Stimulated activated naive B cell treated with anti-CD40 and anti-IgM and Interleukin-4, amounts not matched to agents 10 μg/mL and 1 μg/mL and 100 μg/mL, for 72 hours (primary cell): ENCODE data around the gene DLL4.
"Not testable (repeated sequence)": the region's sequence is repeated elsewhere in the genome, so short reads cannot be mapped to it uniquely, and the experiment has no call there.

ENCODE experiments used
- ATAC-seq, 2 donors: fragments of 150-1000 bp; cut with Tn5 transposase; replicated peaks; 2 replicates each; pipeline ENCODE4 v1.10.0; 2021; ENCODE audit warnings: moderate library complexity in 1 of 2
- DNase-seq: peaks from one replicate; pipeline ENCODE4 v3.0.0; 2021
- H3K27ac Mint-ChIP-seq: one replicate; pipeline ENCODE4 v1.8.0; 2022; ENCODE audit warnings: mild to moderate bottlenecking, mixed read lengths
- H3K27me3 Mint-ChIP-seq, 2 donors: one replicate each; pipeline ENCODE4 v1.8.0; 2022; ENCODE audit warnings: mixed read lengths in 2 of 2
- H3K36me3 Mint-ChIP-seq, 2 donors: one replicate each; pipeline ENCODE4 v1.8.0; 2022; ENCODE audit warnings: mixed read lengths in 2 of 2, mild to moderate bottlenecking in 1 of 2
- H3K4me1 Mint-ChIP-seq, 2 donors: one replicate each; pipeline ENCODE4 v1.8.0; 2022; ENCODE audit warnings: mixed read lengths in 2 of 2, mild to moderate bottlenecking in 1 of 2
- H3K4me3 Mint-ChIP-seq, 2 donors: one replicate each; pipeline ENCODE4 v1.8.0; 2022; ENCODE audit warnings: mild to moderate bottlenecking in 2 of 2, mixed read lengths in 2 of 2, moderate library complexity in 1 of 2
- H3K9me3 Mint-ChIP-seq, 2 donors: one replicate each; pipeline ENCODE4 v1.8.0; 2022; ENCODE audit warnings: mixed read lengths in 2 of 2, mild to moderate bottlenecking in 1 of 2

DLL4 gene

GRCh38 chr15:40960925-40961324 lies 31.8 kb downstream of the DLL4 start:
- no peaks in the 10 kb centered on the region for H3K27me3 Mint-ChIP-seq
- no peak overlapping the region for H3K4me3 Mint-ChIP-seq
- peaks cover 13 to 17% of the 10 kb centered on the region in 2 donors for H3K4me1 Mint-ChIP-seq
- ATAC-seq (no peak), DNase-seq (no peak)
- no peak overlapping the region for H3K27ac Mint-ChIP-seq
- H3K36me3 Mint-ChIP-seq = peaks cover 3 to 5% of the 10 kb centered on the region in 2 donors
- no peaks in the 10 kb centered on the region for H3K9me3 Mint-ChIP-seq

DNA sequence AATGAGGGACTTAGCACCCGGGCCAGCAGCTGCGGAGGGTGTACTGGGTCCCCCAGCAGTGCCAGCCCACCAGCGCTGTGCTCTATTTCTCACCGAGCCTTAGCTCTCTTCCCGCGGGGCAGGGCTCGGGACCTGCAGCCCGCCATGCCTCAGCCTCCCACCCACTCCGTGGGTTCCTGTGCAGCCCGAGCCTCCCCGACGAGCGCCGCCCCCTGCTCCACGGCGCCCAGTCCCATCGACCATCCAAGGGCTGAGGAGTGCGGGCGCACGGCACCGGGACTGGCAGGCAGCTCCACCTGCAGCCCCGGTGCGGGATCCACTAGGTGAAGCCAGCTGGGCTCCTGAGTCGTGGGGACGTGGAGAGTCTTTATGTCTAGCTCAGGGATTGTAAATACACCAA lies 32.6 kb downstream of the DLL4 start:
- not testable (repeated sequence) for DNase-seq, H3K36me3 Mint-ChIP-seq, H3K9me3 Mint-ChIP-seq, H3K27me3 Mint-ChIP-seq, H3K27ac Mint-ChIP-seq, H3K4me3 Mint-ChIP-seq, ATAC-seq
- peaks cover 13 to 17% of the 10 kb centered on the region in 2 donors for H3K4me1 Mint-ChIP-seq

DNA sequence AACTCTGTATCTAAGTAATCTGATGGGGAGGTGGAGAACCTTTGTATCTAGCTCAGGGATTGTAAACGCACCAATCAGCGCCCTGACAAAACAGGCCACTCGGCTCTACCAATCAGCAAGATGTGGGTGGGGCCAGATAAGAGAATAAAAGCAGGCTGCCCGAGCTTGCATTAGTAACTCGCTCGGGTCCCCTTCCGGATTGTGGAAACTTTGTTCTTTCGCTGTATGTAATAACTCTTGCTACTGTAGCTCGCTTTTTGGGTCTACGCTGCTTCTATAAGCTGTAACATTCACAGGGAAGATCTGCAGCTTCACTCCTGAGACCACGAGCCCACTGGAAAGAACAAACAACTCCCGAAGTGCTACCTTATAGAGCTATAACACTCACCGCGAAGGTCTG lies 33.2 kb downstream of the DLL4 start:
- not testable (repeated sequence) for H3K27ac Mint-ChIP-seq, H3K9me3 Mint-ChIP-seq, ATAC-seq

DNA sequence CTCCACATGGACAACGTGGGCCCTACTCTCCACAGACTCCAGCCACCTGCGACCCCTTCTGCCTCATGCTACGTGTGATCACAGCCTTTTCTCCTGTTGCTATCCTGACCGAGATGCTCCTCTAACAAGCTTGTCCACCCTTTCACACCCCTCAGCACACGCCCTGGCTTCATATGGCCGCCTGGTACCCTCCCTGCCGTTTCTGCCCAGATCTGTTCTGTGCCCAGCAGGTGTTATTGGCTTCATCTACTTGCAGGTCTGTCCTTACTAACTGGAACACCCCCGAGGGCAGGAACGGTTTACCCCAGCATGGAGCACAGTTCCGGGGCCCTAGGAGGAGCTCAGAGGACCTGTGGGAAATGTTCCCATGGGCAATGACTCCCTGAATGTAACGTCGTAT lies 34.1 kb downstream of the DLL4 start:
- Mint-ChIP-seq H3K36me3 (no peaks in the 10 kb centered on the region), H3K9me3 (no peaks in the 10 kb centered on the region), H3K4me1 (peaks cover 13 to 17% of the 10 kb centered on the region in 2 donors), H3K27ac (no peak overlapping the region), H3K27me3 (no peaks in the 10 kb centered on the region), H3K4me3 (no peak overlapping the region)
- ATAC-seq (no peak), DNase-seq (no peak)

More for the DNA sequence above, 33.2 kb downstream of the DLL4 start:
- not testable (repeated sequence) for DNase-seq, H3K27me3 Mint-ChIP-seq, H3K4me3 Mint-ChIP-seq, H3K36me3 Mint-ChIP-seq
- H3K4me1 Mint-ChIP-seq = peaks cover 13 to 17% of the 10 kb centered on the region in 2 donors

DNA sequence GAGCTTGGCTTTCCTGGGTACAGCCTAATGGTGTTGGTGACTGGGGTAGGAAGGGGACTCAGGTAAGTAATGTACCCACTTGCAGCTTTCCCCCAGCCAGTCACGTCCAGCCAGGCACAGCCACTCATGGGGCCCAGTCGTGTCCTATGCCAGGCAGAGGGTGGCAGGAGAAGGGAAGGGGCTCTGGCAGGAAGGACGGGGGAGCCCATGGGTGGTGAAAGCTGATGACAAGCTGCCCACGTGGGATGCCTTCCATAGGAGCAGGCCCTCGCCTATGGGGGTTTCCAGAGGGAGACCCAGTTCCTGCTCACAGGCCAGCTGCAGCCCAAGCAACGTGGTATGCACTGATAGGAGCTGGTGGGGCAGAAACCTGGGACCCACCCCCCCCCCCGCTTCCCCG lies 34.9 kb downstream of the DLL4 start:
- no peak for DNase-seq
- peaks cover 13% of the 10 kb centered on the region in 2 donors for H3K4me1 Mint-ChIP-seq

DNA sequence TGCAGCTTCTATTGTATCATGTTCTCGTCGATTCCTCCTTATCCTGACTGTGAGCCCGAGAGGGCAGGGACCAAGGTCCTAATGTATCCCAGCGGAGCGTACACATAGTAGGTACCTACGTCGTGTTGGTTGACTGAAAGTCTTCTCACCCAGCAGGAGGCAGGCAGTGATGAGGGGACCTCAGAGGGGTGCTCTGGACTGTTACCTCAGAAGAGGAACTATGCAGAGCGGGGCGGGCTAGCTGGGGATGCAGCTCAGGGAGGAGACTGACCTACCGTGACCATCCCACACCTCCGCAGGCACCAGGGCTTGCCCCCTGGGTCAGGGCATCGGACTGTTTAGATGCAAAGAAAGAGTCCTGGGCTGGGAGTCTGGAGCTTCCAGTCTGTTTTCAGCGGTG lies 35.5 kb downstream of the DLL4 start:
- H3K27me3 Mint-ChIP-seq = no peaks in the 10 kb centered on the region
- ATAC-seq (peak in 1 of 2 donors; percentile 38), DNase-seq (no peak)
- peaks cover 9 to 11% of the 10 kb centered on the region in 2 donors for H3K4me1 Mint-ChIP-seq
- H3K9me3 Mint-ChIP-seq = no peaks in the 10 kb centered on the region
- no peak overlapping the region for H3K27ac Mint-ChIP-seq
- H3K4me3 Mint-ChIP-seq = no peak overlapping the region
- H3K36me3 Mint-ChIP-seq = no peaks in the 10 kb centered on the region

More for the DNA sequence above, 34.9 kb downstream of the DLL4 start:
- Mint-ChIP-seq H3K27ac (no peak overlapping the region), H3K36me3 (no peaks in the 10 kb centered on the region), H3K27me3 (no peaks in the 10 kb centered on the region), H3K4me3 (no peak overlapping the region), H3K9me3 (no peaks in the 10 kb centered on the region)
- no peak for ATAC-seq

DNA sequence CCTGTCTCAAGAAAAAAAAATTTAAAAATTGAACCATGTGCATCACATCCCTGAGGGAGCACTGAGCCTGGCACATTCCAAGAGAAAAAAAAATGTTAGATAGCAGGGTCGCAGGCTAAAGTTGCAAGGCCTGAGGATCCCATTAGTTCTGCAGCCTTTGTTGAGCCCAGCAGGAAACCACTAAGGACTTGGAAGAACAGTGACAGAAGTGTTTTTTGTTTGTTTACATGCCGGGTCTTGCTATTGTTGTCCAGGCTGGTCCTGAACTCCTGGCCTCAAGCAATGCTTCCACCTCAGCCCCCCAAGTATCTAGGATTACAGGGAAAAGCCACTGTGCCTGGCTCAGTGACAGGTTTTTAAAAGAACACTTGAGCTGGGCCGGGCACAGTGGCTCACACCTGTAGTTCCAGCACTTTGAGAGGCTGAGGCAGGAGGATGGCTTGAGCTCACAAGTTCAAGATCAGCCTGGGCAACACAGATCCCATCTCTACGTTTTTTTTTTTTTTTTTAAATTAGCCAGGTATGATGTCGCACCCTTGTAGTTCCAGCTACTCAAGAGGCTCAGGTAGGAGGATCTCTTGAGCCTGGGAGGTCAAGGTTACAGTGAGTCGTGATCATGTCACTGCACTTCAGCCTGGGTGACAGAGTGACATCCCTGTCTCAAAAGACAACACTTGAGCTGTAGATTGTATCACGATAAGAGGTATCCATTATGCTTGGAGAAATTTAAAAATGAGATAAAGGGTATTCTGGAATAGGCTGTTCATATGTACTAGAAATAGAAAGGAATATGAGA lies 39.3 kb downstream of the DLL4 start:
- ATAC-seq = no peak

GRCh38 chr15:40969363-40969762 lies 40.2 kb downstream of the DLL4 start:
- Mint-ChIP-seq H3K4me1 (peaks cover 0 to 3% of the 10 kb centered on the region in 2 donors), H3K36me3 (peaks cover 0 to 3% of the 10 kb centered on the region in 2 donors), H3K9me3 (no peaks in the 10 kb centered on the region), H3K27me3 (no peaks in the 10 kb centered on the region), H3K27ac (no peak overlapping the region), H3K4me3 (no peak overlapping the region)
- DNase-seq = no peak
- ATAC-seq = no peak

More for the DNA sequence above, 39.3 kb downstream of the DLL4 start:
- no peak overlapping the region for H3K4me3 Mint-ChIP-seq
- no peak overlapping the region for H3K27ac Mint-ChIP-seq
- H3K4me1 Mint-ChIP-seq = peaks cover 0 to 3% of the 10 kb centered on the region in 2 donors
- H3K36me3 Mint-ChIP-seq = no peaks in the 10 kb centered on the region
- no peaks in the 10 kb centered on the region for H3K27me3 Mint-ChIP-seq
- DNase-seq = no peak
- no peaks in the 10 kb centered on the region for H3K9me3 Mint-ChIP-seq

DNA sequence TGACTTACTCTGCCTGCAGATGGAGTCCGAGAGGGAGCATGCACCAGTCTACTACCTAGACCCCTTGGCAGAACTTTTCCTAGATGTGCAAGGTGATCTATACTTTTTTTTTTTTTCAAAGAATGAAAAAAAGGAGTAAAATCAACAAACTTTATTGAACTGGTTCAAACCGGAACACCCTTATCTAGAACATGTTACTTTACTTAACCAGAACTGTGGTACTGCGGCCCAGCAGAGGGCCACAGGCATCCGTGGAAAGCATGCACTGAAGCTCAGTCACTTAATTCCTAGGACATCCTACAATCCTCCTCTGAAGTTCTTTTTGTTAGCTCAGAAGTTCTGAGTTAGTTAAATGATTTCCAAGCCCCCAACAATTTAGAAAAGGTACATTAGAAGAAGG lies 45.7 kb downstream of the DLL4 start:
- ATAC-seq (no peak), DNase-seq (no peak)
- Mint-ChIP-seq H3K9me3 (no peaks in the 10 kb centered on the region), H3K36me3 (peaks cover 29 to 32% of the 10 kb centered on the region in 2 donors), H3K27ac (no peak overlapping the region), H3K4me1 (no peaks in the 10 kb centered on the region), H3K4me3 (no peak overlapping the region), H3K27me3 (no peaks in the 10 kb centered on the region)

- Mint-ChIP-seq H3K4me1 (no peaks in the 10 kb centered on the region), H3K36me3 (peaks cover 40 to 46% of the 10 kb centered on the region in 2 donors), H3K27ac (no peak overlapping the region), H3K9me3 (no peaks in the 10 kb centered on the region), H3K4me3 (no peak overlapping the region), H3K27me3 (no peaks in the 10 kb centered on the region)
- DNase-seq (no peak), ATAC-seq (no peak)
Measured at GRCh38 chr15:40976819-40977218, 47.7 kb downstream of the DLL4 start.

GRCh38 chr15:40978141-40978540 lies 49.0 kb downstream of the DLL4 start:
- H3K36me3 Mint-ChIP-seq = peaks cover 51 to 52% of the 10 kb centered on the region in 2 donors
- no peaks in the 10 kb centered on the region for H3K9me3 Mint-ChIP-seq
- ATAC-seq (no peak), DNase-seq (no peak)
- no peaks in the 10 kb centered on the region for H3K27me3 Mint-ChIP-seq
- no peak overlapping the region for H3K27ac Mint-ChIP-seq
- no peaks in the 10 kb centered on the region for H3K4me1 Mint-ChIP-seq
- H3K4me3 Mint-ChIP-seq = no peak overlapping the region

DNA sequence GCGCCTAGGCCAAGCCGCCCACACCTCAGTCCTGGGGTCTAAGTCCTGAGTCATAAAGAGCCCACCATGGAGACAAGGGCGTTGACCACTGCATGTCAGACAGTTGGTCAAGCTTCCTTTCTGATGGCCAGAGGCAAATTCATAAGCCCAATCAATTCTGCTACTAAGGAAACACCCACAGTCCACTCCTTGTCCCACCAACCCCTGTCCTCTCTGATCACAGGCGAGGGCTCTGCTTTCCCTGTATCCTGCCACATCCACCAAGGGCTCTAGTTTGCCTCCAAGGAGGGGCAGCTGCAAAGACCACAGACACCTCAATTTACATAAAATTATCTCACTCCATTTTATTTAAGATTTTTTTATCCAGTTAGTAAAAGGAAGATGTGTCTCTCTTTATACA lies 49.4 kb downstream of the DLL4 start:
- Mint-ChIP-seq H3K4me1 (no peaks in the 10 kb centered on the region), H3K9me3 (no peaks in the 10 kb centered on the region), H3K4me3 (no peak overlapping the region), H3K27me3 (no peaks in the 10 kb centered on the region), H3K27ac (no peak overlapping the region), H3K36me3 (peaks cover 51 to 53% of the 10 kb centered on the region in 2 donors)
- DNase-seq (no peak), ATAC-seq (no peak)

- Mint-ChIP-seq H3K27ac (no peak overlapping the region), H3K9me3 (no peaks in the 10 kb centered on the region), H3K4me1 (no peaks in the 10 kb centered on the region), H3K36me3 (peaks cover 47 to 58% of the 10 kb centered on the region in 2 donors), H3K27me3 (no peaks in the 10 kb centered on the region), H3K4me3 (no peak overlapping the region)
- DNase-seq = no peak
- ATAC-seq = no peak
Measured at GRCh38 chr15:40981186-40981585, 52.0 kb downstream of the DLL4 start.

DNA sequence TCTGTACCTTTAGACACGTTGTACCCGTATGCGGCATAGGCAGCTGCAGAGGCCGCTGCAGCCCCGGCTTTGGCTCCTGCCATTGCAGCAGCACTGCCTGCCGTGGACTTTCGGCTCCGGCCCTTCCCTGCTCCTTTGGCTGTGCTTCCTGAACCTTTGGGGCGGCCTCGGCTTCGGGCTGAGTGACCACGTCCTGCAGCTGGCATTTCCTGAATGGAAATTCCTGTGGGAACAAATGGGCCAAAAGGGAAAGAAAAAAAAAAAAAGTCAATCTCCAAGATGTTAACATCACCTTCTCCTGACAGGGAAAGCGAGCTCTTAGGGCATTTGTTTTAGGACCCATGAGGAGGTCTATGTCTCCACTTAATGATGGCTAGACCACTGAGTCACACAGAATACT lies 53.7 kb downstream of the DLL4 start:
- H3K27ac Mint-ChIP-seq = peak overlapping the region; percentile 25
- H3K36me3 Mint-ChIP-seq = peaks cover 47 to 52% of the 10 kb centered on the region in 2 donors
- no peaks in the 10 kb centered on the region for H3K4me1 Mint-ChIP-seq
- ATAC-seq (no peak), DNase-seq (no peak)
- H3K4me3 Mint-ChIP-seq = no peak overlapping the region
- no peaks in the 10 kb centered on the region for H3K9me3 Mint-ChIP-seq
- H3K27me3 Mint-ChIP-seq = no peaks in the 10 kb centered on the region

- Mint-ChIP-seq H3K9me3 (no peaks in the 10 kb centered on the region), H3K4me1 (no peaks in the 10 kb centered on the region), H3K36me3 (peaks cover 40 to 46% of the 10 kb centered on the region in 2 donors), H3K27me3 (no peaks in the 10 kb centered on the region), H3K27ac (no peak overlapping the region), H3K4me3 (no peak overlapping the region)
- ATAC-seq (no peak), DNase-seq (no peak)
Measured at GRCh38 chr15:40984406-40984805, 55.3 kb downstream of the DLL4 start.
